Upper lobe of right lung (tissue), 1 donor: ENCODE results near the gene HUWE1. TPM values are rescaled to one million over a fixed set of nuclear protein-coding genes. Genes with fewer than 3 reads are reported as not detected.

Source experiments
- ATAC-seq: fragments of 200-7000 bp; cut with Tn5 transposase; one replicate; pipeline ENCODE4 v1.9.1; 2020; ENCODE audit warnings: mild to moderate bottlenecking, moderate library complexity
- DNase-seq: peaks from one replicate; pipeline ENCODE4 v3.0.0-alpha.2; 2020
- H3K27ac ChIP-seq: fragments of 200-600 bp; one replicate; pipeline ENCODE4 v1.8.0; 2022
- H3K27me3 ChIP-seq: fragments of 200-600 bp; one replicate; pipeline ENCODE4 v1.8.0; 2022; ENCODE audit warnings: mild to moderate bottlenecking
- H3K36me3 ChIP-seq: fragments of 200-600 bp; one replicate; pipeline ENCODE4 v1.8.0; 2022
- H3K4me1 ChIP-seq: fragments of 200-600 bp; one replicate; pipeline ENCODE4 v1.8.0; 2022
- H3K4me3 ChIP-seq: fragments of 200-600 bp; one replicate; pipeline ENCODE4 v1.8.0; 2022; ENCODE audit warnings: mild to moderate bottlenecking
- H3K9me3 ChIP-seq: fragments of 200-600 bp; one replicate; pipeline ENCODE4 v1.8.0; 2022
- CTCF ChIP-seq: fragments of 200-600 bp; IDR thresholded peaks from one replicate; pipeline ENCODE4 v1.8.0; 2022; ENCODE audit warnings: antibody characterized with exemption
- intact Hi-C: fragments of 100-400 bp; cut with DNase I; formaldehyde crosslinking; loops from one replicate; pipeline ENCODE4 v1.11.0; 2022
- total RNA-seq: library from RNA; stranded (reverse); fragmentation: NEBNext Ultra II Directional; extraction: Animal tissue kit (Norgen Biotek cat#: 25700); gene quantifications from one replicate; pipeline ENCODE4 v1.2.1, GENCODE V29; 2021
- donor health status: DM: no; HTN: yes; CAD: no; lungs with severe emphysema.

HUWE1 gene
- total RNA-seq, 1 donor from 2014 or later = 151 TPM

DNA sequence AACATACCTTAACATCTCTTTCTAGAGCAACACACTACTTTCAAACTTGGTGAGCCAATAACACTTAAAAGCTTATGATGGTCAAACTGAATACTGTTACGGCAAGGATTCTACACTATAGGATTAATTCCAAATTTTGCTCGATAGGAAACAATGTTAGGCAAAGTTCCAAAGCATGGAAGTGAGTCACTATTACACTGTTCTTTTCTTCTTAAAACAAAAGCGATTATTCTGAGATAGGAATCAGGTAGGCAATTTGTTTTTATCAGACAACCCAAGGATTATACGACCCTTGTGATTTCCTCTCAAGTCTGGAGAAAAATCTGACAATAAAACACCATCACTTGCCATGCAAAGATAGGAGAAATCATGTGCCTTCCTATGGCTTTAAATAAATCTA is 81.5 kb downstream of the HUWE1 start:
- ATAC-seq = no peak
- TF ChIP-seq CTCF = no peak
- Histone ChIP-seq H3K36me3 (peaks cover 88% of the 10 kb centered on the region), H3K4me1 (no peaks in the 10 kb centered on the region), H3K27ac (no peak overlapping the region), H3K27me3 (no peaks in the 10 kb centered on the region), H3K4me3 (no peak overlapping the region), H3K9me3 (no peaks in the 10 kb centered on the region)
- intact Hi-C loops = no loop called here
- no peak for DNase-seq

- intact Hi-C loops = no loop called here
- Histone ChIP-seq H3K27me3 (no peaks in the 10 kb centered on the region), H3K4me3 (no peak overlapping the region), H3K4me1 (no peaks in the 10 kb centered on the region), H3K36me3 (peaks cover 71% of the 10 kb centered on the region), H3K9me3 (no peaks in the 10 kb centered on the region), H3K27ac (no peak overlapping the region)
- DNase-seq (no peak), ATAC-seq (no peak)
- no peak for TF ChIP-seq CTCF
Observed at GRCh38 chrX:53599781-53600396, 86.6 kb downstream of the HUWE1 start.

DNA sequence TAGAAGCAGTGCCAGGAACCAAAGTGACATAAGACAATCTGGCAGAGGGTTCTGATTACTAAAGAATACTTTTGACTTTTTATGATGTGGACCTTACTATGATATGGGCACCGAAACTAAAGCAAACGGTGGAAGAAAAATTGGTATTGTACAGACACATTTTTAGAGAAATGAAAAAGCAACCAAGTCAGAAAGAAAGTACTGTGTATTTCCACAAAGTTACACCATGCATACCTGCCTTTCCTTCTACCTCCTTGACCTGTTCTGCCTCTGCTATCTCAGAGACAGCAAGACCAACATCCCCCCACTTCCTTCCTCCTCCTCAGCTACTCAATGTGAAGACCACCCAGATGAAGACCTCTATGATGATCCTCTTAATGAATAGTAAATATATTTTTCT is 88.3 kb downstream of the HUWE1 start:
- H3K27me3 ChIP-seq = no peaks in the 10 kb centered on the region
- TF ChIP-seq CTCF = no peak
- no peak overlapping the region for H3K27ac ChIP-seq
- ATAC-seq = no peak
- peaks cover 69% of the 10 kb centered on the region for H3K36me3 ChIP-seq
- intact Hi-C loops = no loop called here
- H3K4me3 ChIP-seq = no peak overlapping the region
- no peaks in the 10 kb centered on the region for H3K9me3 ChIP-seq
- H3K4me1 ChIP-seq = no peaks in the 10 kb centered on the region
- no peak for DNase-seq

- no peak overlapping the region for H3K4me3 ChIP-seq
- no peaks in the 10 kb centered on the region for H3K4me1 ChIP-seq
- intact Hi-C loops = no loop called here
- DNase-seq = no peak
- H3K27me3 ChIP-seq = no peaks in the 10 kb centered on the region
- H3K9me3 ChIP-seq = no peaks in the 10 kb centered on the region
- peak; percentile 67 for ATAC-seq
- H3K36me3 ChIP-seq = peaks cover 70% of the 10 kb centered on the region
- TF ChIP-seq CTCF = no peak
- no peak overlapping the region for H3K27ac ChIP-seq
Observed at GRCh38 chrX:53595266-53595810, 91.2 kb downstream of the HUWE1 start.

GRCh38 chrX:53594354-53594753 is 92.2 kb downstream of the HUWE1 start:
- Histone ChIP-seq H3K36me3 (peaks cover 70% of the 10 kb centered on the region), H3K27ac (no peak overlapping the region), H3K9me3 (no peaks in the 10 kb centered on the region), H3K27me3 (no peaks in the 10 kb centered on the region), H3K4me3 (no peak overlapping the region), H3K4me1 (no peaks in the 10 kb centered on the region)
- DNase-seq (no peak), ATAC-seq (peak; percentile 36)
- TF ChIP-seq CTCF = no peak
- intact Hi-C loops = no loop called here
